Hematopoietic multipotent progenitor cell treated with erythropoietin and hydrocortisone succinate and interleukin-3 and kit ligand, for 8 days (in vitro differentiated cells): Measurements from ENCODE around the gene FBN2.

Experiments
- DNase-seq: peaks from one replicate; pipeline ENCODE4 v3.0.0-alpha.2; 2015

The FBN2 gene

DNA sequence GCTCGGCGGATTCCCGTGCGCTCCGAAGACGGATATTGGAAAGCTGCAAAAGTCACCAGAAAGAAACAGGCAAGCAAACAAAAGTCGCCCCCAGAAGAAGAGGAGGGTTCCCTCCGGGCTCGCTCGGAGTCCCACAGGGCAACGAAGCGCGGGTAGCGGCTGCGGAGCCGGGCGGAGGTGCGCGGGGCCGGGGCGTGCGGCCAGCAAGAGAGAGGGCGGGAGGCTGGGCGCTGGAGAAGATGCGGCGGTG lies at the start of gene FBN2:
Gene FBN2, minus strand, starts transcription at position 246 of the 250 bp plus-strand sequence. CDS start 642 bp downstream, outside the sequence.
- DNase-seq = no peak

DNA sequence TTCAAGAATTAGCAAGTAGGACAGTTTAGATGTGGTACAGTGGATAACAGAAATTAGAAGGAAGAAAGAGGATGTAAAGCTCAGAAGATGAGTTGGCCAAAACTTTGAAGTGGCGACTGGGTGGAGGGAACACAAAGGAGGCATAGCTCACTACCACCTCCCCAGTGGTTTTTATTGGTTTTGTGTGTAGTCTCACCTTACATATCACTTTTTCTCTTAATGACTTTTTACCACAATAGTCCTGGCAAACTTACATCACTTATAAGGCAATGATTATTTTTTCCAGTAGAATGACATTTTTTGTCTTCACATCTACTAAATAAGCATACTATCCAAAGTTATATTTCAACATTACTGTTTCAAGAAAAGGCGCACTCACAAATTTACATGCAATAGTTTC lies 49.2 kb upstream of the FBN2 start:
- no peak for DNase-seq

DNA sequence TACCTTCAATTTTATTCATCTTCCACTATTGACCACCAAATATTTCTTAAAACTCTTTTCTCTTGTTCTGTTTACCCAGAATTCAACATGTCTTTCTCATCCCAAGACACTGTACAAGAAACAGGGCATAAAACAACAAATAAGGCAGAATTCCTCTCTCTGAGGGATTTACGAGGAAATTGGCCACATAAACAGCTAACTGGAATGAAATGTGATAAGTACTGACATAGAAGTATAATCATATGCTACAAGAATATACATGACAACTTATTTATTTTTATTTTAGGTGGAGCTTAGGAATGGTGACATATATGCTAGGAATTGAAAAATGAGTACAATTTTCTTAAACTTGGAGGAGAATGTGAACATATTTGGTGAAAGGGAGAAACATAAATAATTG lies 48.8 kb upstream of the FBN2 start:
- no peak for DNase-seq

DNA sequence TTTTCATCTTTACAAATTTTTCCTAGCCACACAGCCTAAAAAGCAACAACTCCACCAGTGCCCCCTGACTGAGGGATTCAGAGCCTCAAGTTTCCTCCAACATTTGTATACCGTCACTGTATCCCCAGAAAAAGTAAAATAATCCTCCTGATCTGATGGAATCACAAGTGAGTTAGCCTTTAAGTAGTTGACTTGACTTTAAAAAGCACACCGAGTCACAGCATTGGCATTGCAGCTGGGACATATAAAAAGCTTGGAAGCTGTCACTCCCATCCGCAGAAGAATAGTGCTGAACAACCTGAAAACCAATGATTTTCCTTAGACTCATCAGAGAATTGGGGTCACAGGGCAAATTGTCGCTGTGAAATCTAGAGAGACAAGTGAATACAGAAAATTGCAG lies 41.6 kb upstream of the FBN2 start:
- no peak for DNase-seq

DNA sequence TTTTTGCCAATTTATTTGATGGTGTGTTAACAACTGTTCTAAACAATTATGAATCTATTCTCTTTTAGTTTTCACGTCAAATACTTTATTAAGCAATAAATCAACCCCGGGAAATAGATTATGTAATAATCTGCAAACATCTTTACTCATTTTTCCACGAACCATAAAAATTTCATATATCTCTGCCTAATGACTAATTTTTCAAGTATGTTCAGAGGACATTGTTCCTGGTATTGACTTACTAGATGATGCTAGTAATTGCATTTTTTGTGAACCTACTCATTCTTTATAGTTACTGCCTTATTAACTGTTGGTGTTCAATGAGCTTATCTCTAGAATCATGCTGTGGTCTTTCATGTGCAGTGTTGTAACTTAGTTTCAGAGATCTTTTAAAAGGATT lies 41.0 kb upstream of the FBN2 start:
- no peak for DNase-seq

DNA sequence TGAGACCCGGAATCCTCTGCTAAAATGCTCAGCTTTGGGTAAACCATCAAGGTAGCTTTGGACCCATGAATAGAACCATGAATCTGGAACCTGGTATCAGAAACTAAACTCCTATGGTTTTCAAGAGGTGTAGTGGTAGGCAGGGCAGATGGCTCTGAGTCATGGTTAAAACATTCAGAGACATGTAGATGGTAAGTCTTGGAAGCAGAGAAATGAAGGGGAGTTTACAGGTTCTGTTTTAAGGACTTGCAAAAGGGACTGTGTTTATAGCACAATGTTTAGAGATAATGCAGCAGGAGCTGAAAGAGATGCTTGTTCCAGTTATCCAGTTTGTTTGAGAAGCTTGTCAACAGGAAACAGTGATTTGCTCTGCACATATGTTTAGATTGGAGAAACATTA lies 36.0 kb upstream of the FBN2 start:
- no peak for DNase-seq

DNA sequence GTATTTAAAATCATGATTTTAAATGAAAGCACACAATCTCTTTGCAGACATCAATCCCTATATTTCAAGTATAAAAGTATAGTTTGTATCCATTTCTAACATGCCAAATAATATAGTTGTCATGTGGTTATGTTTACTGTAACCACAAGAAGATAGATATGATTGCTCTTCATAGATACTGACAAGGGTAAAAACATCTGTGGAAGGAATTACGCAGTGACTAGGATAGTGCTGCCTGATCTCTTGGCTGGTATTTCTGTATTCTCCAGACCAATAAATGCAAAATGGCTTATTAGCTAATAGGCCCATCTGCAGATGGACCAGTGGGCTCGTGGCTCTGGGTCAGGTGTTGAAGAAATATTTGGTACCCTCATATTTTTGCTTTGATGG lies 34.9 kb upstream of the FBN2 start:
- no peak for DNase-seq

DNA sequence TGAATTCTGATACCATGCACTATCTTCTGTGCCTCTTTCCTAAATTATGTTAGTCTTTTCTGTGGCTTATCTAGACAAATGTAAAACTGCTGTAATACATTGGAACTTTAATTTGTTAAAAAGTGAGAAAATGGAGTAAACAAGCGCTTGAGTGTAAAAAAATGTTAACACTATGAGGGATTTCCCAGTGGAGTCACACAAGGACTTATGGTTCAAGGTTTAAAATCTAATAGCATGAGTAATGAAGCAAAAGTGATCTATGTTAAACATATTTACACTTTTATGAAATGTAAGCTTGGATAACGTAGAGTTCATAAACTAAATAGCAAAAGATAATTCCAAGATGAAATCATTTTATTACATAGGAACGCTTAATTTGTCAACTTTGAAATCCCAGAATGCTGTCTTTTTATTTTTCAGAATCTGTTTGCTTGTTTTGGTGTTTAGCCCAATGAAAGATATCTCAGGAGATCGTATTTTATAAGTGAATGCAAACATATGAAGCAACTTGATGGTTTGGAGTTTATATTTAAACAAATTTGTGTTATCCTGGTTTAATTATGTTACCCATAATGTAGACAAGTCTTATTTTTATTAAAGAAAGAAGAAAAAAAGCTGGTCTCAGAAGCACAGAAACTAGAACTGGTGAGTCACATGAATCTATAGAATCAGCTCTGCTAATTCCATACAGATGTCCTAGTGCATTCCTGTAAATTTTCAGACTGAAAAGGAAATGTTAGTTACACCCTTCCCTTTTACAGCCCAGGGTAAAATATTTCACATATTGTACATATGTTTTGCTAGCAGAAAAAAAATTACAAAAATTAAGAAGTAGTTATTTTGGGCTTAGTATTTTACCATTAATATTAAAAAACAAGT lies 34.2 kb upstream of the FBN2 start:
- no peak for DNase-seq

DNA sequence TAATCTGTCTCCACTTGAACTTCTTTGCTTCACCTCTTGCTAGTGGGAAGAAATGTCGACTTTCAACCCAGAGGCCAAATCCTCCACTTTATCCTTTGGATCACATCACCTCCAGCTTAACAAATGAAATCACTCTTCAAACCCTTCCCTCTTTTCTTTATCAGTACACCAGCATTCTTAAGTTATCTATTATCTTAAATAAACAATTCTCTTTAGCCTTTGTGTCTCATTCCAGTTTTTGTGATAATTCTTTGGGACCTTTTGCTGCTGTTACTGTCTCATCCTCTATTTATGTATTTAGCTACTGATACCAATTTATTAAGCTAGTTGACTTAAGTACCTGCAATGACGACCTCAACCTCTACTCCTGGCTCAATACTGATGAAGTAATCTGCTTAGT lies 28.1 kb upstream of the FBN2 start:
- DNase-seq = no peak

DNA sequence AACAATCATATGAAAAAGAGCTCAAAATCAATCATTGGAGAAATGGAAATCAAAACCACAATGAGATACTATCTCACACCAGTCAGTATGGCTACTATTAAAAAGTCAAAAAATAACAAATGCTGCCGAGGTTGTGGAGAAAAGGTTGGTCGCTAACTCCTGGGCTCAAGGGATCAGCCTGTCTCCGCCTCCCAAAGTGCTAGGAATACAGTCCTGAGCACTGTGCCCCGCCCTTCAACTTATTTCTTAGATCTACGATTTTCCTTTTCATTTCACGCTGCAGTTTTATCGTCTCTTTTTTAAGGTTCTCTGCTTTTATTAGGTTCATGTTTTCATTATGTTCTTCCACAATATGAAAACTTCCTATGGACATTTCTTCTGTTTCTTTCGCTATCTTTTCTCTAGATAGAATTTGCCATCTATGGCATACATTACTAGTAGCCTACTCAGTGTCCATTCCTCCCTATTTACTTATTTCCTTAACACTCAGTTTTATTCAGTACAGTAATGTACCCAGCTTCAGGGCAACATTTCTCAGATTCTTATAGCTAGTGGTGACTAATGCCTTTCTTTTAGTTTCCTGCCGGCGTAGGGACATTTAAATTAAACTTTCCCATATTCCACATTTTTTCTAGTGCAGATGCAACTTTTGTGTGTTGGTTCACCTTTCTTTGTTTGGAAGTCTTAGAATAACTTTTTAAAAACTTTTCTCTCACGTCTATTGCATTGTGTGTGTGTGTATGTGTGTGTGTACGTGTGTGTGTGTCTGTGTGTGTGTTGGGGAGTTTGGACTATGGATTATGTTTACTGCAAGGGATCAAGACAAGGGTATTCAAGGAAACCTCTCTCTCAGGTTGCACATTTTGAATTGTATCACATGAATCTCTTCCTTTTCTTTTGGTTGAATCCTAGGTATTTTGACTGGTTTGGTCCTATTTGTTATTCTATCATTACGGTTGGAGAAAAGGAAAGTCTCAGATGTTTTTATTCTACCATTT lies 21.6 kb upstream of the FBN2 start:
- no peak for DNase-seq

DNA sequence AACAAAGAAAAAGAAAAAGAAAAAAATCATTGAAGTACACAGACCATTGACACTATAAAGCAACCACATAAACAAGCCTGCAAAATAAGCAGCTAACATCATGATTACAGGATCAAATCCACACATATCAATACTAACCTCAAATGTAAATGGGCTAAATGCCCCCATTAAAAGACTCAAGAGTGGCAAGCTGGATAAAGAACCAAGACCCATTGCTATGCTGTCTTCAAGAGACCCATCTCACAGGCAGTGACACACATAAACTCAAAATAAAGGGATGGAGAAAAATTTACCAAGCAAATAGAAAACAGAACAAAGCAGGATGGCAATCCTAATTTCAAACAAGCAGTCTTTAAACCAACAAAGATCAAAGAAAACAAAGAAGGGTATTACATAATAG lies 15.7 kb upstream of the FBN2 start:
- DNase-seq = no peak

DNA sequence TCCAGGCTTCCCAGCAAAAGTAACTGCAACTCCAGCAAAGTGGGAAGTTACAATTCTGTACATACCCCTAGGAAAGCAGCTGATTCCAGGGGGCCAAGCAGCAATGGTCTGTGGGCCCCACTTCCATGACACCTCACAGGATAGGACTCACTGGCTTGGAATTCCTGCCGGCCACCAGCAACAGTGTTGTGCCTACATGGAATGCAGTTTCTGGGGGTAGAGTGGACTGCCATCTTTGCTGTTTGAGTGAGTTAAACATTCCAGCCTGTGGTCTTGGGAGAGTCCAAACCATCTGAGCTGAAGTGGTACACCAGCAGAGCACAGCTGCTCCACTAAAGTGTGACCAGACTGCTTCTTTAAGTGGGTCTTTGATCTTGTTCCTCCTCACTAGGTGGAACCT lies 13.4 kb upstream of the FBN2 start:
- no peak for DNase-seq

DNA sequence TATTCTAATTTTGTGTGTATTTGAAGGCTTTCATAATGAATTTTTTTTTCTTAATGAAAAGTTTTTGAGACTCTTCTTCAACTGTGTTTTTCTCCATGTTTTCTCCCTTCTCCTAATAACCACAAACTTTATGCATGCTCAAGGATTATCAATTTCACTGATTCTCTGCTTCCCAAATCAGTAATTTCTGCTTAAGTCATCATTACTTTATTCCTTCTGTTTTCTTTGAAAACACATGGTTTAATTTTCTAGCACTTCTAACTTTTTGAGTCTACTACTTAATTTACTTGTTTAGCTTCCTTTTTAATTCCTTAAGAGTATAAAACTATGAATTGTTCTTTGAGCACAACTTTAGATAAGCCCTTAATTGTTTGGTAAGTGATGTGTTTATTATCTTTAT lies 11.5 kb upstream of the FBN2 start:
- no peak for DNase-seq

DNA sequence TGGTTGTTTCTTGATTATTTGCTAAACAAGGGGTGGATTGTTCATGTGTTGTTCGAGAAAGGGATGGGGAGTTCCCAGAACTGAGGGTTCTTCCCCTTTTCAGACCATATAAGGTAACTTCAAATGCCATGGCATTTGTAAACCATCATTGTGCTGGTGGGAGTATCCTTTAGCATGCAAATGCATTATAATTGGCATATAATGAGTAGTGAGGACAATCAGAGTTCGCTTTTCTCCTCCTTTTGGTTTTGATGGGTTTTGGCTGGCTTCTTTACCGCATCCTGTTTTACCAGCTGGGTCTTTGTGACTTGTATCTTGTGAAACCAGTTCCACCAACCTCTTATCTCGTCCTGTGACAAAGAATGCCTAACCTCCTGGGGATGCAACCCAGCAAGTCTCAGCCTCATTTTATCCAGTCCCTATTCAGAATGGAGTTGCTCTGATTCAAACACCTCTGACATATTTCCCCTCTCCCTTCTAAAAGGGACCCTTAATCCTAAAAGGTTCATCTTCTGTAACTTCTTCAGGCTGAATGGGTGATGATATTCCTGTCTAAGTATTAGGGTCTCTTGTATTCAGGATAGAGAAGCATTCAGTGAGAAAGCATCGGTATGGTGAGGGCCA lies 8.7 kb upstream of the FBN2 start:
- DNase-seq = no peak

DNA sequence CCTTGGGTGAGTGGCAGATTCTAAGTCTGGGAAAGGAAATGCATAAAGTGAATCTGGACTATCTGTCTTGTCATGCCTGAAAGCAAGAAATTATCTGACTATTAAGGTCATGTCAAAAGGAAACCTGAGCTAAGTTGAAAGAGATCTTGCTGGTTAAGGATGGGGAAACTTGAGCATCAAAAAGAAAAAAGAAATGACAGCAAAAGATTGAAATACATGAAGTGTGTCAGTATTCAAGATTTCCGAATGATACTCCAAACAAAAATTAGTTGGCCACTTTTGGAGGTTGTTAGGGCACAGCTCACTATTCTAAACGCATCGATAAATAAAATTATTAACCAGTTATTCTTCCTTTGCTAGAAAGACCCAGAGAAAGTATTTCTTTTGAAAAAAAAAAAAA lies 3.3 kb upstream of the FBN2 start:
- no peak for DNase-seq

DNA sequence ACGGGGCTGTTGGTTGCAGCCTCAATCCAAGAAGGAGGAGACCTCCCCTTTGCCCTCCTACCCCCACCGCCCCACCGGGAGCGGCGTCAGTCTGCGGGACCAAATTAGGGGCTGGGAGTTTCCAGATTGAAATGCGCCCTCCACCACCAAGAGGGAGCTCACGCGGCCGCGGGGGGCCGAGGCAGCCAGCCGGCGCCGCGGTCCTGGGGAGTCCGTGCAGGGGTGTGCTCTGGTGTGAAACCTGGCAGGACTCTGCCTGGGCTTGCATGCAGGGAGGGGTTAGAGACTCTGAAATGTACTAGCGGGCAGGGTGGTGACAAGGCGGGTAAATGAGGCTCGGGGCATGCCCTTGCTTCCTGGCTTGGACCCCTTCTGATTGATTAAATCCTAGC lies 989 bp upstream of the FBN2 start:
- no peak for DNase-seq

DNA sequence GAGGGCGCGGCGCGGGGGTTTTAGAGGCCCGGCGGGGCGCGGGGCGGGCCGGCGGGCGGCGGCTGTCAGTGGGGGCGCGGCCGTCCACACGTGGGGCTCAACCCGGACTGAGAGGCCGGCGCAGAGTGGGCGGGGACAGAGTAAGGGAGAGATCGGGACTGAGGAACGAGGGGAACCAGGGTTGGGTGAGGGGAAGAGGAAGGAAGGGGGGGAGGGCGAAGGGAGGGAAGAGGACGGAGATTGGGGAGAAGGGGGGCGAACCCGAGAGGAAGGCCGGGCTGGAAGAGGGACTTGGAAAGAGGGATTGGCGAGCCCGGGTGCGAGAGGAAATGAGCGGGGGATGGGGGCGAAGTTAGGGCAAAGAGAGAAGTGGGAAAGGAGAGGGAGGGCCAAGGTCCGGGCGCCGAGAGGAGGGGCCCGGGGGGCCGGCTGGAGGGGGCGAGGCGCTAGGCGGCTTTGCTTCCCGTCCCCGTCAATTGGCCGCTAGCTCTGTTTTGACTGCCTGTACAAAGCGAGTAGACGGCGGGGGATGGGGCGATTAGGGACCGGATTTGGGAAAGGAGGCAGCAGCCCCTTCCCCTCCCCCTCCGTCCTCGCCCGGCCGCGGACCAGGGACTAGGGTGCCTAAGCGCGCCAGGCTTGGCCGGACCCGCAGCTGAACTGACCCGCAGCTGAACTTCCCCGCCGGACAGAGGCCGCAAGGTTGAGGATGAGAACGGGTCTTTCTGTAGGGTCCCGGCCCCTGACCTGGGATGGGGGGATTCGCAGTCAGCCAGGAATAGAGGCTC lies 399 bp upstream of the FBN2 start:
- DNase-seq = no peak

DNA sequence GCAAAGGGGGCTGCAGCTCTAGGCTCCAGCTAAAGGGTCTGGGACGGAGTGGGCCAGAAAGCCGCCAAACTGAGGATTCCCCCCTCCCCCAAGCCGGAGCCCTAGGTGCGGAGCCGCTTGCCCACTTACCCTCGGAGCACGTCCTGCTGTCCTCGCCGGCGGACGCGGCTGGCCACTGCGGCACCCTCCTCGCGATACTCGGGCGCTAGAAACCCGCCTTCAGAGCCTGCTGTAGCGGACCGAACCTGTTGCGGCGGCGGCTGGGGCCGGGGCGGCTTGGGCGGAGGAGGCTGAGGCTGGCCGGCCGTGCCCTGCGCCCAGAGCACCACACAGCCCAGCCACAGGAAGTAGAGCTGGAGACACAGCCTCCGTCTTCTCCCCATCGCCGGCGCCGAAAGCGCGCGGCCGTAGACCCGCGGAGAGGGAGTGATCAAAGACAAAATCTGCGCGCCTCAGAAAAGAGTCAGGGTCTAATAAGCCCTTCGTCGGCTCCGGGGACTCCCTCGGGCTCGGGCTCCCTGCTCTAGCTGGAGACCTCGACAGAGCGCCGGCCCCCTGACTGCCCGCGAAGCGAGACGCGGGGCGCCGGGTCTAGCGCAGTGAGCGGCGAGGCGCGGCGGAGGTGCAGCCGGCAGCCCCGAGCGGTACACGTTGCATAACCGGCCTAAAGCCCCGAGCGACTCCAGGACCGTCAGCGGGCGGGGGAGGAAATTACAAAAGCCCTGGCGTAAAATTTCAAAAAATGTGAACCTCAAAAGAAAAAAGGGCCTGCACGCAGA lies 635 bp downstream of the FBN2 start:
- no peak for DNase-seq

DNA sequence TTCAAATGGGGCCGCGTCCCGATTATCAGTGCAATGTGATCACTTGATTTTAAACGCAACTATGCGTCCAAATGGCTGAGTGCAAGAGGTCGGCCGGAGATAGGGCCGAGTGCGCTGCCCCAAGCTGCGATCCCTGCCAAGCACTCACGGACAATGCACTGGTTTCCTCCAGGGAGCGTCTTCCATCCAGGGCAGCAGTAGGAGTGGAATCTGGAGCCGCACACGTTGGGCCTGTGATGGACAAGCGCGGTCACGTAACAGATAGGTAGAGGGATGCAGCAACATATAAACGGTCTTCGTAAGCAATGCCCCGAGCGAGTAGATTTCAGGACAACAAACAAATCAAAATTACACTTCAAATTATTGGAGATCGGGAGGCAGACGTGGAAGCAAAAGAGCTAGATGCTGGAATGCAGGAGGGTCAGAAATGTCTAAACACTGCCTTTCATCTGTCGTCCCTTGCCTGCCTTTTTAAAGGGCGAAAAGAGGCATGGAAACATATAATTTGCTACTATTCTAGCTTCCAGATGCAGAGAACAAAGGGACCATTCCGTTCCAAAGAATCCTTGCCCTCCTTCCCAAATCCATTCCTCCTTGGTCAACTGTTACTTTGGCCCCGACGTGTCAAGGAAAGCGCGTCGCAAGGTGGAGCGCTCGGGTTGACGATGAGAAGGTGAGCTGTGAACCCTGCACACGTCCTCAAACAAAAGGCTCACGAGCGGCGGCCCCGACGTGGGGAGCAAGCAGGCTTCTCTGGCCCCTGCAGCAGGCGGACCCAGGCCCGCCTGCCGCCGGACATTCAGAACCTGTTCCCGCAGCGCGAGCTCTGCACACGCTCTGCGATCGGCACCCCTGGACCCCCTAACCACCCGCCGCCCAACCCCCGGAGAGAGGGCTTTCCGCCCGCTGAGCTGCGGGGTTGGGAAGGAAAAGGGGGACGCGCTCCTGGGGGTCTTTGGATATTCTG lies 1.5 kb downstream of the FBN2 start:
- DNase-seq = no peak

DNA sequence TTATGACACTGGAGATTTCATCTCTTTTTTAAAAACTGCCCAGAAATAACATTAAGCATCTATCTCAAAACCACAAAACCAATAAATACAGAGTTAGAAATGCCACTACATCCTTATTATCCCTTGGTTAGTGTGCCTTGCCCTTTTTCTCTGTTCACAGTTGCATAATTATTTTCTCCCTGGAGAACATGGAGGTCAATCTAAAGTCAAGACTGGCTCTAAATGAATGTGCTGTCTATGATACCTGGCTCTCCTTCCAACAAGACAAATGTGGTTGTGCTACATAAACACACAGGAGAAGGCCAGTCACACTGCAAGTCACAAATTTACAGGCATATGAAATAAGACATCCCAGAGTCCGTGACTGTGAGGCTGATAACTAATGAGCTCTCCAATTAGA lies 2.8 kb downstream of the FBN2 start:
- no peak for DNase-seq

DNA sequence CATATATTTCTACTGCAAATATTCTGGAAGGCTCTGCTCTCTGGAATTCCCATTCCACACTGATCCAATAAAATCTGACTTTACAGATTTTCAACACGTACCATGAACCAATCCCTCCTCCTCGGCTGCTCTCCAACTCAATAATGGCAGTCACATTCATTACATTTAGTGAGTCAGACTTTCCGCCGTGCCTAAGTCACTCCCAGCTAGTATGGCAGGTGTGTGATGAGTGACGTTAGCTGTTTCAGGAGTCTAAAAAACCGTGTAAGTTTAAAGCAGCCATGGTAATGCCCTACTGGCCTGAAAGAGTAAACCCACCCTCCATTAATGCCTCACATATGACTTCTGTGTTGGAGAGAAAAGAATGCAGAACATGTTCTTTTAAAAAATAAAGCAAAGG lies 3.3 kb downstream of the FBN2 start:
- DNase-seq = no peak
